ENCODE data around the gene LRRTM3. TPM values are rescaled to one million over a fixed set of nuclear protein-coding genes. Genes with fewer than 3 reads are reported as not detected.

The LRRTM3 gene
- total RNA-seq, 1 donor, result not detected

- no peak overlapping the region for H3K4me3 ChIP-seq (ENCODE audit: low read depth, low read length)
- no peak for DNase-seq (ENCODE audit: low read depth)
- TF ChIP-seq CTCF (IDR thresholded peaks at IDR 0.05; ENCODE audit: insufficient read depth, low read depth, low read length), result no peak
These were observed 80.1 kb downstream of the LRRTM3 start for GRCh38 chr10:67005981-67006380.

DNA sequence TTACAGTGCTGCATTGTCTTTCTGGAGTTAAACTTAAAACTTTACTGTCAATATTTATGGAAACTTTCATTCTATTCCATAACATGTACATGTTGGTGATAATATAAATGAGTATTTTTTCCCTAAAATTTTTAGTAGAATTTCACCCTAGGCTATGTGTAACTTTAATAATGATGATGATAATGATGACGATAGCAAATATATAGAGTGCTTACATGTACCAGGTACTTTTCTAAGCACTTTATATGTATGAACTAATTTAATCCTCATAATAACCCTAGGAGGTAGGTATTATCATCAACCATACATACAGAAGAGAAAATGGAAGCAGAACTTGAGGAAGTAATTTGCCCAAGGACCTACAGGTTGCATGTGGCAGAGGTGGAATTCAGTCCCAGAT, 85.6 kb downstream of the LRRTM3 start:
- TF ChIP-seq CTCF (IDR thresholded peaks at IDR 0.05; ENCODE audit: insufficient read depth, low read depth, low read length), result no peak
- DNase-seq (ENCODE audit: low read depth), result no peak
- no peak overlapping the region for H3K4me3 ChIP-seq (ENCODE audit: low read depth, low read length)

DNA sequence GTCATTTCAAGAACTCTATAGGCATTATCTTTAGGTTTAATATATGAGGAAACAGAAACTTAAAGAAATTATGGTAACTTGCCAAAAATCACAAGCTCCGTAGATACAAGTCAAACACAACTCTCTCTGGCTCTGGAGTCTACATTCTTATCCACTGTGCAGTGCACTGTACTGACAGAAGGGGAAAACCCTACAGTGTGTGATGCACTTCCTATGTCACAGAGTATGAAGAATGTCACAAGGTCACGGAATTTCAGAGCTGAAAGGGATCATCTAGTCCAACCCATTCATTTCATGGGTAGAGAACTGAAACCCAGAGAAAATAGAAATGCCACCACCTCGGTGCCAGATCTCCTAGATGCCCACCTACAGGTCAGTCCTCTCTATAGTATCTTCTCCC, 86.1 kb downstream of the LRRTM3 start:
- DNase-seq (ENCODE audit: low read depth), result no peak
- no peak overlapping the region for H3K4me3 ChIP-seq (ENCODE audit: low read depth, low read length)
- no peak for TF ChIP-seq CTCF (IDR thresholded peaks at IDR 0.05; ENCODE audit: insufficient read depth, low read depth, low read length)

- no peak for DNase-seq (ENCODE audit: low read depth)
- no peak for TF ChIP-seq CTCF (IDR thresholded peaks at IDR 0.05; ENCODE audit: insufficient read depth, low read depth, low read length)
- no peak overlapping the region for H3K4me3 ChIP-seq (ENCODE audit: low read depth, low read length)
These were observed 89.4 kb downstream of the LRRTM3 start for GRCh38 chr10:67015225-67015624.

DNA sequence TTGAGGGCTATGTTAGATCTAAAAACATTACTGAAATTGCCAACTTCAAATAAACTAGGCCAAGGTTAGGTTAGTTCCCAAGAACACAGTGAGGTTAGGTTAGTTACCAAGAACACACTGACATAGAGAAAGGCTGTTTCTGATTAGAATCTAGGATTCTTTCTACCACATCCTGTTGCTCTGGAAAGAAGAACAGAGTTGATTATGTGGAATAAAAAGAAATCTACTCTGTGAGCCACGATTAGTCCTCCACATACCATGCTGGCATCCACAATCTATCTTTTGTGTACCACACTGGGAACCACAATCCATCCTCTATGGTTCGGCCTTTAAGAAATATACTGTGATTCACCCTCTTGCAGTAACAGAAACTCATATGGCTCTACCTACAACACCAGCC, 91.4 kb downstream of the LRRTM3 start:
- H3K4me3 ChIP-seq (ENCODE audit: low read depth, low read length), result no peak overlapping the region
- no peak for DNase-seq (ENCODE audit: low read depth)
- no peak for TF ChIP-seq CTCF (IDR thresholded peaks at IDR 0.05; ENCODE audit: insufficient read depth, low read depth, low read length)

DNA sequence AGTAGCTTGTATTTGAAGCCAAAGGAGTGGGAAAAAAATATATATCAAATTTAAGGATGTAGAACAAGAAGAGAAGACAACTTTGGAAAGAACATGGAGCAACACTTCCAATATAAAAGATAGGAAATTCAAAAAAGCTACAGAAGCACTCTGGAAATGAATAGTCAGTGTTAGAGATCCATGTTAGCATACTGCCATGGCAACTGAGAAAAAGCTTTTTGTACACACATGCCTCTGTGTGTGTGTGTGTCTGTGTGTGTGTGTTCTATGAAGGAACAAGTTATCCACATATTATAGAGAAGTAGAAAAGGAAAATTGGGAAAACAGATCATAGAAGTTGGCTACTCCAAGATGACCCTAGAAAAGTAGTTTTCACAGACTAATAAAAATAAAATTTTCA, 96.3 kb downstream of the LRRTM3 start:
- no peak overlapping the region for H3K4me3 ChIP-seq (ENCODE audit: low read depth, low read length)
- no peak for TF ChIP-seq CTCF (IDR thresholded peaks at IDR 0.05; ENCODE audit: insufficient read depth, low read depth, low read length)
- no peak for DNase-seq (ENCODE audit: low read depth)

- no peak for DNase-seq (ENCODE audit: low read depth)
- H3K4me3 ChIP-seq (ENCODE audit: low read depth, low read length), result no peak overlapping the region
- TF ChIP-seq CTCF (IDR thresholded peaks at IDR 0.05; ENCODE audit: insufficient read depth, low read depth, low read length), result no peak
These were observed 108.0 kb downstream of the LRRTM3 start for GRCh38 chr10:67033878-67034277.
